HG03565 (cell line): ENCODE measurements around the gene JDP2.

Source experiments
- ATAC-seq: cut with Tn5 transposase; IDR thresholded peaks from one replicate; pipeline ENCODE4 v1.9.1; 2021; ENCODE audit warnings: mild to moderate bottlenecking, moderate library complexity; ENCODE audit not compliant: unreplicated experiment

Gene JDP2

DNA sequence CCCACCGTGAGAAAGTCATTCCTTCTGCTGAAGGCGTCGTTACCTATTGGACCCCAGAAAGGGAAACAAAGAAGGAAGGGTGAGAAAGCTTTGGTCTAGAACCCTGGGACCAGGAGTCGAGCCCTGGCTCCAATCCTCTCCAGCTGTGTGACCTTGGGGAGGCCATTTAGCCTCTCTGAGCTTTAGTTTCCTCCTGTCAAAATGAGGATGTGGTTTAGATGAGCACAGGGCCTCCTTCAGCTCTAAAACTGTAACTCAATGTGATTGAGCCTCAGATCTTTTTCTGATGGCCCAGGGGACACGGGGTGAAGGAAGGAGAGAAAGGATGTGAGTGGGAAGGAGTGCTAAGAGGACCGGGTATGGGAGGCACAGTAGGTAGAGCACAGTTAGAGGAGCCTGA is 7.7 kb downstream of the JDP2 start:
- no peak for ATAC-seq

DNA sequence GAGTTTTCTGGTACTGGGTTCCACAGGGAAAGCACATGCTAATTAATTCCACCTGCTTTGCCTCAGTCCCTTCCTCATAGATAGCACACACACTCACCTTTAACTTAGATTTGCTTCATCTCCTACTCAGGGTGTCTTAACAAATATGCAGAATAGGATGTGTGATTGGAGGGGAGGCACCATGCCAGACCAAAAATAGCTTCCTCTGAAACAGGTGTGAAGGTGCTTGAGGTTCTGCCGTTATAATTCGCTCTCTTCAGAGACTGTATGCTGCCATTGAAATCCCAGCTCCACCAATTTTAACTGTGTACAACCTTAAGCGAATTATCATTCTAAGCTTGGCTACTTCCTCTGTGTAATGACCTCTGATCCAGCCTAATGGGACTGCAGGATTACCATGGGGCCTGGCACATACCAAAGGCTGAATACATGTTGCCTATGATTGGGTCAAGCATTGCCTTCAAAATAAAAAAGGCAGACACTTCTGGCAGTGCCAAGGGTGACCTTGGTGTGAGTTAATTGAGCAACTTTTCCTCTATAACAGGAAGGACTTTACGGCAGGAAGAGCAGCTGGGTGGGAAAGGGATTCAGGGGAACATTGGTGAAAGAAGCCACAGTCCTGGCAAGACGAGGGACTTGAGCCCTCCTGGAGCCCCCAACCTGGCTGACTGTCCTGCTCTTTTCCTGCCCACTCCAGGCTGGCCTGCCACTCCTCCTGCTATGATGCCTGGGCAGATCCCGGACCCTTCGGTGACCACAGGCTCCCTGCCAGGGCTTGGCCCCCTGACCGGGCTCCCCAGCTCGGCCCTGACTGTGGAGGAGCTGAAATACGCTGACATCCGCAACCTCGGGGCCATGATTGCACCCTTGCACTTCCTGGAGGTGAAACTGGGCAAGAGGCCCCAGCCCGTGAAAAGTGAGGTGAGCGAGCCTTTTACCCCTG is 9.7 kb downstream of the JDP2 start:
- ATAC-seq: no peak

DNA sequence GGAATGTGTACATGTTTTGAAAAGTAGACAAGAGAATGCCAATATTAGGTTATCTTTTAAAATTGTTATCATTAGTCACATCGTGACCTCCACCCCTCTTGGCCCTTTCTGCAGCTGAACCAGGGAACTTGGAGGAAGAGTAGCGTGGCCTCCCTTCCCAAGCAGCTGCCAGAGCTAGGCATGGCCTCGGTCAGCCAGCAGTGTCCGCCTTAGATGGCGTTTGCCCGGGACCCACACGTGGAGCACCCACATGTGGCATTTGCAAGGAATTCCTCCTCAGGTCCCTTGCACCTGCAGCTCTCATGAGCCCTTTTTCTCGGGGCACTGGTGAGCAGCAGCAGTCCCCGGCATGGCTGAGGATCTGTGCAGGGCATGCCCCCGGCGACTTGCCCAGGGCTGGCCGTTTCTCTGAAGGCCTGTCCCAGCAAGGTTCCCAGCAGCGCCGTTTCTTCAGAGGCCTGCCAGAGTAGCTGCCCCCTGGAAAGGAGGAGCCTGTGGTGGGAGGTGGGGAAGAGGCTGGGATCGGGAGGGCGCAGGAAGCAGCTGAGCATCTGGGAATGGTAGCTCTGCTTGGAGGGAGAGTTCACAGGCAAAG is 10.8 kb downstream of the JDP2 start:
- ATAC-seq: no peak

DNA sequence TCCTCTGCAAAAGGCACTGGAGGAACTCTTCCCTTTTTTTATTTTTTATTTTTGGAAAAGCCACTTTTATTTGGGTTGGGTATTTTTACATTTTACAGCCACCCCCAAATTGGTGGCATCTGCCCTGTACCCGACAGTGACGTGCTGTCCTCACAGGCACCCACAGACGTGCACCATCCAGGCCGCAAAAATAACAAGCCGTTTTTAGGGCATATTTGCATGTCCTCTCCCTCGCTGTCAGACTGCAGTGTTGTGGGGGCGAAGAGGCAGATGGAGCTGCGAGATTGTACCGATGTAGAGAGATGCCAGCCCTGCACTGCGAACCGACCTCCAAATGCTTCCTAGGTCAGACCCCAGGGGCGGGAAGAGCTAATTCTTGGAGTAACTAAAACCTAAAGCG is 12.2 kb downstream of the JDP2 start:
- no peak for ATAC-seq

DNA sequence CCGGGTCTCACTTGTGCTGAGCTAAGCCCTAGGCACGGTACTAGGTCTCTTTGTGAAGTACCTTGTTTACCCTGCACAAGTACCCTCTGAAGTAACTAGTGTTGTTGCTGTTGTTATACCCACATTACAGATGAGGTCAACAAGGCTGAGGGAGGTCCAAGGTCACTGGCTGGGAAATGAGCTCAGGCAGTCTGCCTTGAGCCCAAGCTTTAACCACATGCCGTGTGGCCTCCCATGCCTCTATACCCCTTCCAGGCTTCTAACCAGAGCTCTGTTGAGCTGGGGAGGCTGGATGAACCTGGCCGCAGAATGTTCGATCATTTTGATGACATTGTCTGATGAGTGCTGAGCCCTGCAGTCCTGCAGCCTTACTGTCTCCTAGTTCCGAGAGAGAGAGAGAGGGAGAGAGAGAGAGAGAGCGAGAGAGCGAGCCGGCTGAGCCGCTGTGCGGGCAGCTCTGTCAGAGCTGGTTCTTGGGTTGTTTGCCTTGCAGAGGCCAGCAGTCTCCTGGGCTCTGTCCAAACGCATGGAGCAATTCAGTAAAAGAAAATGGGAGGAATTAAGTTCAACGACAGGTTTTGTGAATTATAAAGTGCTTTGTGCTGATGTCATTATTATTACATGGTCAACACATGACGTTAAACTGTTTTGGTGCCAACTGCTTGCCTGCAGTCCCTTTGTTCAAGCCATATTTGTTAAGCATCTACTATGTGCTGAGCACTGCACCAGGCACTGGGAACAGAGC is 13.1 kb downstream of the JDP2 start:
- no peak for ATAC-seq

DNA sequence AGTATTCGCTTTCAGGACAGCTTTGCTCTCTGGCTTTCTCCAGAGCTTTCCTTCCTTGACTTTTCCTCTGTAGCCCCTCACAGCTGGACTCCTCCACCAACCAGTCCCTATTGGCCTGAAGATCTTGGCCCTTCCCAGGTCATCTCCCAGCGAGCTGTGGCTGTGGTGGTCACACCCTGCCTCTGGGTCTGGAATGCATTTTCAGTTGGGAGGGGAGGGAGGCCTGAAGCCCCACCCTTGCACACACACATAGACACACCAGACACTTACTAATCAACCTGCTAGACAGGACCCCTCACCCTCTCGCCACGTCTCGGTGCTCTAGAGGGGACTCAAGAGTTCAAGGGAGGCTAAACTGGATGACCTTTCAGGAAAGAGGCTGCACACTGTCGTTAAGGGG is 13.9 kb downstream of the JDP2 start:
- ATAC-seq: no peak

DNA sequence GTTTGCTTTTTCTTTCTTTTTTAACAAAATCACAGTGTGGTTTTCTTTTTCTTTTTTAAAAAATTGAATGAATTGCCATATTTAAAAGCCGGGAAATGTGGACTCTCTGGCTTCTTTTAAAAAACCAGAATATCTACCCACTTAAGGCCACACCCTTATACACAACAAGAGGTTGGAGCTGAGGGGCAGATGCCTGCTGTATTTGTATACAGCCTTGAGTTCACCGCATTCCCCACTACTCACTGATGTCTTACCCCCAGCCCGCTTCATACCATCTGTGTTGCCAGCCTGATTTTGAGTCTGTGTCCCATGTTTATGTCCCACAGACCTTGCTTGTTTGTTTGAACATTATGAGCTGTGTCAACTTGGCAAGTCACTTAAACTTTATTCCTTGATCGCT is 14.3 kb downstream of the JDP2 start:
- ATAC-seq: no peak

DNA sequence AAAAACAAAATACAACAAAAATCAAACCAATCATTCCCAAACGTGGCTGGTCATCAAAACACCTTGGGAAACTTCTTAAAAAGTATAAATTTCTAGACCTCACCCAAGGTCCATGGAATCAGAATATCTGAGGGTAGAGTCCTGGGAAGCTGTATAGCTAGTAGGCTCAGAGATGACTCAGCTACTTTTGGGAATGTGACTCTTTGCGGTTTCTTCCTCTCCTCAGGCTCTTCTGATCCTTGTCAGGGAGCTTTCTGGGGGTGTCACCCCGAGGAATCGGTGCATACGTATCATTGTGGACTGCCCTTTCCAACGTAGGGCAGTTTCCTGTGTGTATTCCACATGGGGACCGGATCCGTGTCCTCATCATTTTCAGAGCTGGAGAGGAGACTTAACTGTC is 14.8 kb downstream of the JDP2 start:
- no peak for ATAC-seq

DNA sequence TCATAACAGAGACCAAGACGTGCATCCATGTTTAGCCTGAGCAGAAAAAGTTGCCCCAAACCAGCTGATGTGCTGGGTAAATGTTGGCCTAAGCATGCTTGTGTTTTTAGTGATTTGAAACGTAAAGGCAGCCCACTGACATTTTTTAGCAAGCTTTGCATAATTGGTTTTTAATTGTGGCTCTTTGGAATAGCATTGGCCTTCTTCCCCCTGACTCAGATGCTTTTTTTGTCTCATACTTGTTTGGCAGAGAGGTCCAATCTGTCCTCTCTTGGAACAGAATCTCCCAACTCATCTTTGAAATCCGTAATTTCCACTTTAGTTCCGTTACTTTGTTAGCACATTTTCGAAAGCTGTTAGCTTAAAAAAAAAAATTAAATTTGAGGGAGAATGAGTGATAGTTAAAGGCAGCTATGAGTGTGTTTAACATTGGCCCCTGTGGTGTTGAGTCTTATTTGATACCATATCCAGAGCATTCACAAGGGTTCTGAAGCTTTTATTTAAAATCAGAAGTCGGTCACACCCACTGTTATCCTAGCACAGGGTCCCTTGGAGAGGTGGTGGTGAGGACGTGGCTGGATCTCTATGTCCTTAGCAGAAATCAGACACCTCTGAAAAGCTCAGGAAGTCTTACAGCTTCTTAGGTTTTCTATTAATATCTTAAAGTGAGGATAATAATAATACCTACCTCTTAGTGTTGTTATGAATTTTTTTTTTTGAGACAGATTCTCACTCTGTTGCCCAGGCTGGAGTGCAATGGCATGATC is 15.6 kb downstream of the JDP2 start:
- no peak for ATAC-seq

DNA sequence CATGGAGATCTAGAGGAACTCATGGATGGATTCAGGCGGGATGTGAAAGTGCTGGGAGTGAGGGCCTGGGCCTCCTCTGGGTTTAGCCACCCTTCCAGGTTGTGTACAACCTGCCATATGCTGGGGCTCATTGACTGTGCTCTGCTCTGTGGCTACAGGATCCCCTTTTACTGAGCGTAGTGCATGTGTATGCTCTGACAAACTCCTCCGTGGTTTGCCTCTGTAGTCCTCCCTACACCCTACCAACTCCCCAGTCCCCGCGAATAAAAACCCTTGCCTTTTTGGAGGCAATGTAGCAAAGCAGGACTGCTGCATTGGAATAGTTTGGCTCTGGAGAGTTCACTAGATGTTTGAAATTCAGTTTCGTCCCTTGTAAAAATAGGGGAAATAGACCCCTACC is 17.4 kb downstream of the JDP2 start:
- no peak for ATAC-seq

DNA sequence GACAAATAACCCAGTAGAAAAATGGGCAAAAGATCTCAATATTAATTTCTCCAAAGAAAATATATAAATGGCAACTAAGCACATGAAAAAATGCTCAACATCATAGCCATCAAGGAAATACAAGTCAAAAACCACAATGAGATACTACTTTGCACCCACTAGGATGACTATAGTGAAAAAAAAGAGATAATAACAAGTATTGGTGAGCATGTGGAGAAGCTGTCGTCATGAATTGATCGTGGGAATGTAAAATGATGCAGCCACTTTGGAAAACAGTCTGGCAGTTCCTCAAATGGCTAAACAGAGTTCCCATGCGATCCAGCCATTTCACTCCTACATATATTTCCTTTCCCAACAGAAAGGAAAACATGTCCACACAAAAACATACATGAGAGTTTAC is 18.1 kb downstream of the JDP2 start:
- ATAC-seq: no peak

DNA sequence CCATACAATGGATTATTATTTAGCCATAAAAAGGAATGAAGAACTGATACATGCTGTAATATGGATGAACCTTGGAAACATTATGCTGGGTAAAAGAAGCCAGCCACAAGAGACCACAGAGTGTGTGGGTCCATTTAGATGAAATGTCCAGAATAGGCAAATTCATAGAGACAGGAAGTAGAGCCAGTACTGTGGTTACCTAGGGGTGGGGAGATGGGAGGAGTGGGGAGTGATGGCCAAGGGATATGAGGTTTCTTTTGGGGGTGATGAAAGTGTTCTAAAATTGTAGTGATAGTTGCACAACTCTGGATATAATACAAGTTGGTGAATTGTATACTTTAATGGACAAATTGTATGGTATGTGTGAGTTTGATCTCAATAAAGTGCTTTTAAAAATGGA is 18.6 kb downstream of the JDP2 start:
- no peak for ATAC-seq

DNA sequence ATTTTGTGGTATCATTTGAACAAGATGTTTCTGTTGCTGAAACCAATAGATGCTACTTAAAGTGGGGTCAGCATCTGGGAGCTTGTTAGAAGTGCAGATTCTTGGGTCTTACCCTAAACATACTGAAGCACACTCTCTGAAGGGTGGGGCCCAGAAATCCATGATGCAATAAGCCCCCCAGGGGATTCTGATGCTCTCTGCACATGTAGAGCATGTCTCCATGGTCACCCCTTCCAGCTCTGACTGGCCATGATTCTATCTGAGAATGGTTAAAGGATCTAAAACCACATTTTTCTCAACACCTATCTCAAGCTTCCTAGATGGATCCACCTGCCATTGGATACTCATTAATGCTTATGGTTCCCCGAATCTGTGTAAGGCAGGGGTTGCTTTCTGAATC is 20.4 kb downstream of the JDP2 start:
- no peak for ATAC-seq

DNA sequence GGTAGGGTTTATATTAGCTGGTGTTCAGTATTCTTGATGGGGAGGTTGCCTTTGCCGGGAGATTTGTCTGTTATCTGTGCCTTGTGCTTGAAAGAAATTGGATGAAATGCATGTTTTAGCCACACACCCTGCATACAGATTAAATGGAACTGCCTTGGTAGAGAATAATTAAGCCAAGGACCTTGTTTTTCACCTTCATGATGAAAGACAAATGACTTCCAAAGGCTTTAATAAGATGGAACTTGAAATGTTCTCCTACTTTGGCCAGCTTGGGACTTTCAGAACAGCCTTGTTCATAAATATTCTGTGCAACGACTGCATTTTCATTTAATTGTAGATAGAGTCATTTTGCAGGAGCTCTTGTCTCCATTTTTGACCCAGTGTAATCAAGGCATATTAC is 21.2 kb downstream of the JDP2 start:
- ATAC-seq: no peak

DNA sequence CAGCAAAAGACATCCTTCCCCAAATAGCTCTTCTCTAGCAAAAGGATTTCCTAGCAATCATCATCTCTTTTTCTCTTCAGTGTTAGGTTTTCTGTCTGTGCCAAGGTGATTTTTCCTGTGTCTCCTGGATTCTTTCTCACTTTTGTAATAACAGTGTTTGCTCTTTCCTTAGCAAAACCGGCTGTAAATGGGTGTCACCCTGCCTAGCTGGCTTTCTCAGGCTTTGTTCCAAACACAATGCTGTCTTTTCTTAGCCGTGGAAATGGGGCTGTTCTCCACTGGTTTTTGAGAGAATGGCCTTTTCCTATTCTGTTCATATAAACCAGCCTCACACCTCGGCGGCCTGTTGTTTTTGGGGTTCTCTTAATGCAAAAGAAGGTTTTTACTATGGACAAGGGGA is 21.9 kb downstream of the JDP2 start:
- no peak for ATAC-seq

DNA sequence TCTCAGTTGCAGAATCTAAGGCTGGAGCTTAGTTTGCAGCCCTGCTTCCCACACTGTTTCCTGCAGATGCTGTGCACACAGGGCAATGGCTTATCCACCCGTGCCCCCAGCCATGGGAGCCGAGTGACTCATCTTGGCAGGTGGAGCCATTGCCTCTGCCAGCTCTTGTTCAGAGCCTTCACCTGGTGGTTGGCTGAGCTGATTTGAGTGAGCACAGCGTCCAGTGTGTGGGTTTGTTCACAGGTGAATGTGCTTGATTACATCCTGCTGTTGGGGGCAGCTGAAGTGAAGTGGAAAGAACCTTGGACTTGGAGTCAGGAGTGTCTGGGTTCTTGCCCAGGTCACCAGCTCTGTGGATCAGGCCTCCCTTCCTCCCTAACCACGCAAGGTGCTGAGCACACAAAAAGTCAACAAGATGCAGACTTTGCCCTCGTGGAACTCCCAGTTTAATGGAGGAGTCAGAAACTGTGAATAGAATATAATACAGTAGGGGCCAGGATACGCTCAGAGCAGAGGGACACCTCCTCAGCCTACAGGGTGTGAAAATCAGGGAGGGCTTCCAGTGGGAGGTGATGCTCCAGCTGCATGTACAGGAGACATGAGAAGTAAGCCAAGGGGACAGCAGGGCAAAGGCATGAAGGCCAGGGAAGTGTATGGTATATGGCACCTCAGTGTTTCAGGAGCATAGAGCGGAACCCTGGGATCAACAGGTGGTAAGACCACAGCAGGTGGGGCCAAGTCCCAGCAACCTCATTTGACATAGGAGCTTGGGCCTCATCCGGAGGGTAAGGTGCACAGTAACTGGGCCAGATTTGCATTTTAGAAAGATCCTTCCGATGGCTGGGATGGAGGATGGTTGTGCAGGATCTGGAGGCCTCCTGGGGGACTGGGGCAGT is 22.8 kb downstream of the JDP2 start:
- ATAC-seq: no peak

DNA sequence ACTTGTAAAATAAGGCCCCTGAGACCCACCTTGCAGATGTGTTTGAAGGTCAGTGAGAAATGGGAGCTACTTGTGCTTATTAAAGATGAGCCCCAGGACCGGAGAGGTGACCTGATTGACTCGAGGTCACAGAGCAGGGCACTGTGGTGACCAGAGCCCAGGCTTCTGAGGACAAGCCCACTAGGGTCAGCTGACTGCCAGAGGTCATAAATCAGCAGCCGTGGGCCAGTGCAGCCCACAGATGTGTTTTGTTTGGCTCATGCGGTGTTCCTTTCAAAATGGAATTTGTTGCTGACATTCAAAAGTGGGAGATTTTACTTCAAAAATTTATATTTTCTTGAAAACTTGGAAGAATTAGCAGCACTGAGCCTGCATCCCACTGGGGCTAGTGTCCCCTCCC is 24.5 kb downstream of the JDP2 start:
- ATAC-seq: no peak

DNA sequence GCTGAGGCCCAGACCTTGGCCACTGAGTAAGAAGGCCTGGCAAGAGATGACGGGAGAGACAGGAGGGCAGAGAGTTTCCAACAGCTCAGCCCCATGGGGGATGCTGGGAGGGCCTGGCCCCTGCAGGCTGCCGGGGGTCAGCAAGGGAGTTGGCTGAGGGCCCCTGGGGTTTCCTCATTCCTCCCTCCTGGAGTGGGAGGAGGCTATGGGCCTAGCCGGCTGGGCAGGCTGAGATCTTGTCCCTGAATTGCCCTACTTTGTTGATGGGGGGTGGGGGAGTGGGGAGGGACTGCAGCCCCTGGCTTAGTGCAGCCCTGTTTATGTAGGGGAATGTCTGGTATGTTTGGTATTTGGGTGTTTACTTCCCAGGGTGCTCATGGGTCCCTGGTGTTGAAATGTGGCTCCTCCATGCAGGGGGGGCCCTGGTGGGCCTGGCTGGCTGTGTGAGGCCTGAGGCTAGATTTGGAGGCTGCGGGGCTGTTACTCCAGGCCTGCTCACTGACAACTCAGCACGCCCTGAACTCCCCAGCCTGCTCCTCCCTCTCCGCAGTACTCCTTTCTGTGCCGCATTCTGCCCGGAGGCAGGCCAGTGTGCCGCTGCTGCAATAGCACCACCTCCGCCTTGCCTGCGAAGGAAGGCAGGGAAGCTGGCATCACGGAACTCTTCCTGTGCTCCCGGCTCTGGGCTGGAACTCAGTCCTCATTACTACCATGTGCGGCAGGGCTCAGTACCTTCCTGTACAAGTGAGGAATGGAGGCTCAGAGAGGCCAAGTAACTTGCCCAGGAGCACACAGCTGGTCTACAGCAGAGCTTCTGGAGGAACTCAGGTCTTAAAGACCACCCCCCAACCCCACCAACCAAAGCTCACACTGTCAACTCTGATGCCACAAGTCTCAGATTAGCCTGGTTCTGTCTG is 25.3 kb downstream of the JDP2 start:
- no peak for ATAC-seq

DNA sequence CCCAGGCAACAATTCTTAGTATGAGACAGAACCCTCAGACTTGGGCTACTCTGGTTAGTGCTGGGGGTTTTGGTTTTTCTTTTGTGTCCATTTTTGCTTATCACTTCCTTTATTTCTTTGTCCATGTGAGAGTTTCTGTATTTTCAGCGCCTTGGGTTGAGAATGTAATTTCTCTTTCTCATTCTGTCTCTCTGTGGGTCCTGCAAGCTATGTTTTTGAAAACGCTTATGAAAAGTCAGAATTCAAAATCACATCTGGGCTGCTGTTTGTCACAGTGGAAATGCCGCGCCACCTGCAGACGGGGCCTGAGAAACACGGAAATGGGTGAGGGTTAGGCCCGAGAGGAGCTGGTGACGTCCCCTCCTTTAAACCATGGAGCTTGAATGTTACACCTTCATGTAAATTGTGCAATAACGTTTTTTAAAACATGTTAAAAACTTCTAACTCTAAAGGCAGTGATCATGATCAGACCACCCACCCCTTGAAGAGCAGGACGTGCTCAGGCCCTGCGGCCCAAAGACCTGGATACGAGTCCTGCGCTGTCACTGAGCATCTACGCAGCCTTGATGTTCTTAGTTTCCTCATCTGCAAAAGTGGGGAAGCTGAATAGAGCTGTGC is 26.1 kb downstream of the JDP2 start:
- no peak for ATAC-seq
